DMS153 treated with DMSO at 0.1 percent for 48 hours (cell line): Measurements from ENCODE around the gene MET.
"Not testable (repeated sequence)": the region's sequence is repeated elsewhere in the genome, so short reads cannot be mapped to it uniquely, and the experiment has no call there.

Experiments used
- DNase-seq: peaks from one replicate; lab custom pipeline; 2025; ENCODE audit not compliant: unreplicated experiment; lab: John Stamatoyannopoulos, UW

The MET gene

DNA sequence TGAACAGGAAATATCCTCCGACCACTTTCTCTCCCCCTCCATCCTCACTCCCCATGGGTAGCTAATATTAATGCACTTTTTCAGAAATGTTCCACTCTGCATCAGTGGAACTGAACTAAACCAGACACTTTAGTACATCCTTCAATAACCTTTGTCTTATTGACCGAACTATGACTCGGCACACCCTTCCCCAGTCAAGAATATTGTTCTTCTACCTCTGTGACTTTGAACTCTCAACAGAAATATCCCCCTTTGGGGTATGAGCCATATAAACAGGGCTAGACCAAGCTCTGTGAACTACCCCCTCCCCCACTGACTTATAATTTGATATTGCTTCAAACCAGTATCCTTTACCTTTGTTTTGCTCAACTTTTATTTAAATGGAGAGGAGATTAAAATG is 132.5 kb downstream of the MET start:
- no peak for DNase-seq

DNA sequence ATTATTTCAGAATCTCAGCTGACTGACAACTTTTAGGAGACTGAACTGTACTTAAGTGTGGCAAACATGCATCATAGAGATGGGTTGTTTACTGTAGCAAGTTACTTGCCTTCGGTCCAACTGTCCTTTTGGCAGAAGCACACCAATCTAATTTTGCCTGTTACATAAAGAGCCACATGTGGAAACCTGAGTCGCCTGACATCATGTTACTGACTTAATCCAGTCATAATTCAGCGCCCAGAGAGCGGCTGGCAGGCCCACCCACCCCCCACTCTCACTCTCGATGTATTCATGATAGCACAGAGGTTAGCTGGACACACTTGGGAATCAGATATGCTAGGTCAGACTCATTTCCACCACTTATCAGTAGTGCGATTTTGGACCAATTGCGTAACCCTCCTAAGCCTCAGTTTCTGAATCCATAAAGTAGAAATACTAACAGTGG is 133.1 kb downstream of the MET start:
- DNase-seq: no peak

- no peak for DNase-seq
Observed at GRCh38 chr7:116806046-116806944, 134.3 kb downstream of the MET start.

DNA sequence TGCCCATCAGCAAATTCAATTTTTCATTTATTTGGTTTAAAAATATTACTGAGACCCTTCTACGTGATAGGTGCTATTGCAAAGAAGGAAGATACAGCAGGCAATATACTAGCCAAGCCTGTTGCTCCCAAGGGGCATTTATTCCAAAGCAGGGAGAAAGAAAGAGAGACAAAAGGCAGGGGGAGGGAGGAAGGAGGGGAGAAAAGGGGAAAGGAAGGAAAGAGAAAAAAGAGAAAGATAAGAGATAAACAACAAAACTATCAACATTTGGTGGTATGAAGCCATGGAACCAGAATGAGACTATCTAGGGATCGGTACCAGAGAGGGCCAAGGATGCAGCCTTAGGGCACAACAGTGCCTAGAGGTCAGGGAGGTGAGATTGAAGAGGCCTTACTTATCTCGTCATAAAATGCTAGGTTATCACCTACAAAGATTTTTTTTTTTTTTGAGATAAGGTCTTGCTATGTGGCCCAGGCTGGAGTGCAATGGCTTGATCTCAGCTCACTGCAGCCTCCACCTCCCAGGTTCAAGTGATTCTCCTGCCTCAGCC is 135.1 kb downstream of the MET start:
- DNase-seq: no peak

GRCh38 chr7:116809636-116810266 is 137.8 kb downstream of the MET start:
- DNase-seq: peak; percentile 76

- no peak for DNase-seq
Observed at GRCh38 chr7:116810267-116811116, 138.5 kb downstream of the MET start.

DNA sequence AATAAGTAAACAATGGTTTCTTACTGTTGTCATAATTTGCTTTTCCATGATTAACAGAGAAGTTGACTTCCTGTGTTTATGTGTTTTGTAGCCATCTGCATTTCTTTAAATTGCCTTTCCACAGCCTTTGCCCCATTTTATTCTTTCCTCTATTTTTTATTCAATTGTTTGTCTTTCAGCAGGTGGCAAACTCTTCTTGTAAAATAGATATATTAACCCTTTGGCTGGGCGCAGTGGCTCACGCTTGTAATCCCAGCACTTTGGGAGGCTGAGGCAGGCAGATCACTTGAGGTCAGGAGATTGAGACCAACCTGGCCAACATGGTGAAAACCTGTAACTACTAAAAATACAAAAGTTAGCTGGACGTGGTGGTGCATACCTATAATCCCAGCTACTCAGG is 139.8 kb downstream of the MET start:
- no peak for DNase-seq

DNA sequence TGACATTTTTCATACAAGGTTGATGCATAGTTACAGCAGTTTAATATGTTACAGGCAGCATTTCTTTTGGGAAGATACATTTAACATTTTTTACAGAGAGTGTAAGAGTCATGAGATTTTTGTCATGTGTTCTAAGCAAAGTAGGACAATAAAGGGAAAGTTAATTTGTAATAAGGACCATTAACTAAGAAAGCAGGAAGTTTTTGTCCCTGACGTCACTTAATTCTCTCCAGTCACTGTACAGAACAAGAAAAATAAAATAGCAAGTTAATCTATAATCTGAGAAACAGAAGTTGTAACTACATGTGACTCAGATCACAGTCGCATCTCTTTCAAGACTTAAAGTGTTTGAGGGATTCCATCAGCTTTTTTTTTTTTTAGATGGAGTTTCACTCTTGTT is 140.9 kb downstream of the MET start:
- DNase-seq: no peak

GRCh38 chr7:116813371-116813770 is 141.4 kb downstream of the MET start:
- not testable (repeated sequence) for DNase-seq

DNA sequence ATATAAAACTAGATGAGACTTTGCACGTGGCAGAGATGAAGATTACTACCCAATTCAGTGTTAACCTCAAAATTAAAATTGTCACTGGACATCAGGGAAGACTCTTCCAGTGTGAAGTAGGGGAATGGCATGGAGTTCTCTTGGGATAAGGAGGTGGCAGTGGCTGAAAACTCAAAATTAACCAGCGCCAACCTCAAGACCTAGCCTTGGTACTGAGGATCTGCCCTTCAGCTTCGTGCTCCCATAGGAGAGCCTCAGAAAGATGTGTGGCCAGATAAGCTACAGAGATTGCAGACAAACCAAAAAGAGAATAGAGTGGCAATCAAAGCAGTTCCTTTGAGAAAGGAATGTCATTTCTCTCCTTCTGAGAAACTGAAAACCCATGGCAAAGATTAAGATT is 143.0 kb downstream of the MET start:
- no peak for DNase-seq

DNA sequence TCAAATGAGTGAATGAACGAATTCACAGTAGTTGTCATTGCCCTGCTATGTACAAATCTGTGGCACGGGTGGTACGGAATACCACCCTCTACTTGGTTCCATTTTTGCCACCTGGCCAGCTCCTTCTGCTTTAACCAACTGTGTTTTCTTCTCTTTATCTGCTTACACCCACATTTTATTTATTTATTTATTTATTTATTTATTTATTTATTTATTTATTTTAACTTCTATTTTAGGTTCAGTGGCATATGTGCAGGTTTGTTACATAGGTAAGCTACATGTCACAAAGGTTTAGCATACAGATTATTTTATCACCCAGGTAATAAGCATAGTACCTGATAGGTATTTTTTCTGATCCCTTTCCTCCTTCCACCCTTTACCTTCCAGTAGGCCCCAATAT is 148.2 kb downstream of the MET start:
- DNase-seq: no peak

GRCh38 chr7:116821647-116822046 is 149.7 kb downstream of the MET start:
- DNase-seq: not testable (repeated sequence)

DNA sequence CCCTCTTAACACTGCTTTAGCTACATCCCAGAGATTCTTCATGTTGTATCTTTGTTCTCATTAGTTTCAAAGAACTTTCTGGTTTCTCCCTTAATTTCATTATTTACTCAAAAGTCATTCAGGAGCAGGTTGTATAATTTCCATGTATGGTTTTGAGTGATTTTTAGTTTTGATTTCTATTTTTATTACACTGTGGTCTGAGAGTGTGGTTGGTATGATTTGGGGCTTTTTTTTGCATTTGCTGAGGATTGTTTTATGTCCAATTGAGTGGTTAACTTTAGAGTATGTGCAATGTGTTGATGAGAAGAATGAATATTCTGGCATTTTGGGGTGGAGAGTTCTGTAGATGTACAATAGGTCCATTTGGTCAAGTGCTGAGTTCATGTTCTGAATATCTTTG is 152.5 kb downstream of the MET start:
- no peak for DNase-seq

GRCh38 chr7:116828281-116828680 is 156.3 kb downstream of the MET start:
- no peak for DNase-seq

DNA sequence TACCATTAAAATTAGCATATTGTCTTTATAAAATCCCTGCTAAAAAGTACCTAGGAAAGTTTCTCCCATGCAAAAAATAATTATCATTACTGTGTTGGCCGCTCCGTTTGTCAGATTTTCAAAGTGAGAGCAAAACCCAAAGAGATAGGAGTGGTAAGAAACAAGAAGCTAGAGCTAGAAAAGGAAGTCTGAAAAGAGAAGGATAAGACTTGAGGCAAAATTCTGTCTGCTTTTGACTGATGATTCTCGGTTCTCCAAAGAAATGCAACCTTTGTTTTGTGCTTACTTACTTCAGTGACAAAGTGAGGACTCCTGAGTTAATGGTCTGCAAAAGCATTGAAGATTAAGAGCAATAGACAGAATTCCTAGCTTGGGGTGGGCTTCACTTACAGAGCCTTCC is 157.0 kb downstream of the MET start:
- DNase-seq: no peak

DNA sequence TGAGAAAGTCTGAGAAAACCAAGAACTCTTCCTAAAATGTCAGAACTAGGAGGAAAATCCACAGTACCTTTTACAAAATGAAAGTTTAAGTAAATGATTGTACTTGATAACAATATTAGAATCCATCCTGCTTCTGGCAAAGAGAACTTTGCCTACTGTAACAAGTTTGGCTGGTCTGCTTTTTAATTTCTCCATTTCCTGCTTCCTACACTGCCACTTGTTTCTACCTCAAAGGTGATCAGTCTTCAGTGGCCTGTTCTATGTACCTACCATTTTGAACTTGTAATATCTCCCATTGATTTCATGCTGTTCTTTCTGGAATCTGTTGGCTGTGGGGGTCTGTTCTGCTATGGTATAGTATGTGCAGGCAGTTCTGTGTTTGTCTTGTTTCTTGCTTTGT is 157.5 kb downstream of the MET start:
- no peak for DNase-seq

- DNase-seq: no peak
Observed at GRCh38 chr7:116832692-116833091, 160.7 kb downstream of the MET start.

- no peak for DNase-seq
Observed at GRCh38 chr7:116834815-116835504, 163.0 kb downstream of the MET start.

GRCh38 chr7:116836048-116836447 is 164.1 kb downstream of the MET start:
- DNase-seq: no peak

GRCh38 chr7:116836911-116837310 is 164.9 kb downstream of the MET start:
- no peak for DNase-seq

GRCh38 chr7:116837586-116837985 is 165.6 kb downstream of the MET start:
- no peak for DNase-seq
